LNCaP clone FGC (cell line): ENCODE data around the gene SIK3.

ENCODE experiments used
- DNase-seq: peaks from one replicate; pipeline ENCODE4 v3.0.0-alpha.2; 2011; ENCODE audit warnings: low read depth
- H3K4me3 ChIP-seq: 2 replicates; pipeline ENCODE4 v1.5.1; 2011; ENCODE audit warnings: mild to moderate bottlenecking, low read depth, low read length, control low read depth
- CTCF ChIP-seq: IDR thresholded peaks from 2 replicates; pipeline ENCODE4 v1.5.1; 2012; ENCODE audit warnings: mild to moderate bottlenecking; ENCODE audit not compliant: control insufficient read depth, insufficient read depth; ENCODE audit errors: extremely low read depth

The SIK3 gene

GRCh38 chr11:117009905-117010605, 88.2 kb downstream of the SIK3 start:
- no peak overlapping the region for H3K4me3 ChIP-seq
- no peak for TF ChIP-seq CTCF
- DNase-seq, result no peak

- H3K4me3 ChIP-seq, result no peak overlapping the region
- TF ChIP-seq CTCF, result no peak
- DNase-seq, result no peak
Measured at GRCh38 chr11:117005758-117006157, 92.5 kb downstream of the SIK3 start.

- H3K4me3 ChIP-seq, result no peak overlapping the region
- DNase-seq, result no peak
- no peak for TF ChIP-seq CTCF
Measured at GRCh38 chr11:117002639-117003299, 95.5 kb downstream of the SIK3 start.

- no peak for DNase-seq
- no peak for TF ChIP-seq CTCF
- H3K4me3 ChIP-seq, result no peak overlapping the region
Measured at GRCh38 chr11:117000014-117000737, 98.1 kb downstream of the SIK3 start.

DNA sequence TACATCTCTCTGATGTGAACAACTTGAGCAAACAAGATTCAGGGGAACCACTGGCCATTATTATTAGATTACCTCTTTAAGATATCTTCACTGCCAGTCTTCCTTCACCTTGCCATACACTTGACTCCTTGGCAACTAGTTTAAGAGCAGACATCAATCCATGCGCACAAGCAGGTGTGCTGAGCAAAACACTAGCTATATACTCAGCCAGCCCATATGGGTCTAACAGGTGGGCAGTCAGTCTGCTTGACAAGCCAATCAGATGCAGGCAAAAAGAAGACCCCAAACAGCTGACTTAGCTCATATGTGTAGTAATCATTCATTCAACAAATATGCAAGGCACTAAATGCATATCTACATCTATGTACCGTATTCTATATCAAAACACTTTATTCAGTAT, 101.2 kb downstream of the SIK3 start:
- TF ChIP-seq CTCF, result no peak
- no peak for DNase-seq

DNA sequence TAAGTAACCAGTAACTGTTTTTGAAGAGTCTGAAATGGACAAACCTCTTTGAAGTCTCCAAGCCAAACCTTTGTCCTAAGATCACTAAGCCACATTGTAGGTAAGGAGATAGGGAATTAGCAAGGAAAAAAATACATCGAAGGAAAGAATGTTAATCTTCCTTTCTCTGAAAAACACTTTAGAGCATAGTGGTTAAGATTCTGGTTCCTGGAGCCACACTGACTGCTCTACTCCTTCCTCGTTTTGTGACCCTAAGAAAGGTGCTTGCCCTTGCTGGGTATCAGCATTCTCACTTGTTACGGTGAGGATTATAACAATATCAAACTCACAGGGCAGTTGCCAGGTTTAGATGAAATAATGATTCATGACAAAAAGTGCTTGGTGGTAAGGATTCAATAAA, 104.0 kb downstream of the SIK3 start:
- H3K4me3 ChIP-seq, result no peak overlapping the region
- no peak for DNase-seq
- no peak for TF ChIP-seq CTCF

More for the DNA sequence above, 101.2 kb downstream of the SIK3 start:
- H3K4me3 ChIP-seq, result no peak overlapping the region
